Panc1 (cell line): ENCODE measurements around the gene KRT13.

Experiments
- POLR2AphosphoS5 ChIP-seq: IDR thresholded peaks from 2 replicates; pipeline ENCODE4 v1.6.1; 2012; ENCODE audit warnings: mild to moderate bottlenecking, low read depth, low read length, moderate library complexity
- TF ChIP-seq, protein P1 (sequence below): fragments of 450-650 bp; IDR thresholded peaks from 2 replicates; pipeline ENCODE4 v1.5.1; 2017; ENCODE audit warnings: mild to moderate bottlenecking
- TF ChIP-seq, protein P2 (sequence below), 2 experiments: IDR thresholded peaks; 2 replicates each; pipeline ENCODE4 v1.6.1; 2011 to 2012; ENCODE audit warnings: low read depth in 2 of 2, control low read depth in 1 of 2, low read length in 1 of 2, mild to moderate bottlenecking in 1 of 2, moderate library complexity in 1 of 2; ENCODE audit not compliant: insufficient read depth in 1 of 2

DNA sequence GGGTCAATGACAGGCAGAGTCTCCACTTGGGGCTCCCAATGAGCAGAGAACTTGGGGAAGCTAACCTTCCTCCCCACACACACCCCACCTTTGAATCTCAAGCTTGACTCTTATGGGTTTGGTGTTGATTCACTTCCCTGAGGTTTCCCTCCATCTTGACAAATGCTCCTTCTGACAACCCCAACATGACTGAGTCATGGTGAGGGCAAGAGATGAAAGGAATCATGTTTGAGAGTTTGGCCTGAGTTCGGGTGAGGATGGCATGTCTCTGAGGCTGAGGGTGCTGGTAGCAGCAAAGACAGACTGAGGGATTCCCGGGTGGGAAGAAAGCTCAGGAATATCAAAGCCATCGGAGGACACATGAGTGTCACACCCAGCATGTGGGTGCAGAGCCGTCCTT is 47.8 kb upstream of the KRT13 start:
- TF ChIP-seq, protein P1, sequence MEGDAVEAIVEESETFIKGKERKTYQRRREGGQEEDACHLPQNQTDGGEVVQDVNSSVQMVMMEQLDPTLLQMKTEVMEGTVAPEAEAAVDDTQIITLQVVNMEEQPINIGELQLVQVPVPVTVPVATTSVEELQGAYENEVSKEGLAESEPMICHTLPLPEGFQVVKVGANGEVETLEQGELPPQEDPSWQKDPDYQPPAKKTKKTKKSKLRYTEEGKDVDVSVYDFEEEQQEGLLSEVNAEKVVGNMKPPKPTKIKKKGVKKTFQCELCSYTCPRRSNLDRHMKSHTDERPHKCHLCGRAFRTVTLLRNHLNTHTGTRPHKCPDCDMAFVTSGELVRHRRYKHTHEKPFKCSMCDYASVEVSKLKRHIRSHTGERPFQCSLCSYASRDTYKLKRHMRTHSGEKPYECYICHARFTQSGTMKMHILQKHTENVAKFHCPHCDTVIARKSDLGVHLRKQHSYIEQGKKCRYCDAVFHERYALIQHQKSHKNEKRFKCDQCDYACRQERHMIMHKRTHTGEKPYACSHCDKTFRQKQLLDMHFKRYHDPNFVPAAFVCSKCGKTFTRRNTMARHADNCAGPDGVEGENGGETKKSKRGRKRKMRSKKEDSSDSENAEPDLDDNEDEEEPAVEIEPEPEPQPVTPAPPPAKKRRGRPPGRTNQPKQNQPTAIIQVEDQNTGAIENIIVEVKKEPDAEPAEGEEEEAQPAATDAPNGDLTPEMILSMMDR, result no peak
- no peak for TF ChIP-seq POLR2AphosphoS5
- TF ChIP-seq, protein P2, sequence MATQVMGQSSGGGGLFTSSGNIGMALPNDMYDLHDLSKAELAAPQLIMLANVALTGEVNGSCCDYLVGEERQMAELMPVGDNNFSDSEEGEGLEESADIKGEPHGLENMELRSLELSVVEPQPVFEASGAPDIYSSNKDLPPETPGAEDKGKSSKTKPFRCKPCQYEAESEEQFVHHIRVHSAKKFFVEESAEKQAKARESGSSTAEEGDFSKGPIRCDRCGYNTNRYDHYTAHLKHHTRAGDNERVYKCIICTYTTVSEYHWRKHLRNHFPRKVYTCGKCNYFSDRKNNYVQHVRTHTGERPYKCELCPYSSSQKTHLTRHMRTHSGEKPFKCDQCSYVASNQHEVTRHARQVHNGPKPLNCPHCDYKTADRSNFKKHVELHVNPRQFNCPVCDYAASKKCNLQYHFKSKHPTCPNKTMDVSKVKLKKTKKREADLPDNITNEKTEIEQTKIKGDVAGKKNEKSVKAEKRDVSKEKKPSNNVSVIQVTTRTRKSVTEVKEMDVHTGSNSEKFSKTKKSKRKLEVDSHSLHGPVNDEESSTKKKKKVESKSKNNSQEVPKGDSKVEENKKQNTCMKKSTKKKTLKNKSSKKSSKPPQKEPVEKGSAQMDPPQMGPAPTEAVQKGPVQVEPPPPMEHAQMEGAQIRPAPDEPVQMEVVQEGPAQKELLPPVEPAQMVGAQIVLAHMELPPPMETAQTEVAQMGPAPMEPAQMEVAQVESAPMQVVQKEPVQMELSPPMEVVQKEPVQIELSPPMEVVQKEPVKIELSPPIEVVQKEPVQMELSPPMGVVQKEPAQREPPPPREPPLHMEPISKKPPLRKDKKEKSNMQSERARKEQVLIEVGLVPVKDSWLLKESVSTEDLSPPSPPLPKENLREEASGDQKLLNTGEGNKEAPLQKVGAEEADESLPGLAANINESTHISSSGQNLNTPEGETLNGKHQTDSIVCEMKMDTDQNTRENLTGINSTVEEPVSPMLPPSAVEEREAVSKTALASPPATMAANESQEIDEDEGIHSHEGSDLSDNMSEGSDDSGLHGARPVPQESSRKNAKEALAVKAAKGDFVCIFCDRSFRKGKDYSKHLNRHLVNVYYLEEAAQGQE (IDR thresholded peaks at IDR 0.05; ENCODE audit: insufficient read depth in 1 of 2, low read depth in 2 of 2, low read length in 1 of 2), result no peak
